GM12878 (cell line): Measurements from ENCODE around the gene AATF. TPM values are rescaled to one million over a fixed set of nuclear protein-coding genes. Genes with fewer than 3 reads are reported as not detected.

ENCODE experiments used
- ATAC-seq: fragments of 200-7000 bp; cut with Tn5 transposase; 3 replicates; pipeline ENCODE4 v1.9.1; 2020; ENCODE audit warnings: mild to moderate bottlenecking, moderate library complexity
- BruUV-seq: library from RNA; stranded (reverse); fragments of 400-500 nt; replicated peaks from 2 replicates; lab custom pipeline; 2021; lab: Mats Ljungman, UMichigan
- CTCF ChIA-PET: fragments of 300-600 bp; sonication (Branson Sonifier 250); formaldehyde crosslinking; extraction: SDS; loops from one replicate; lab custom pipeline; 2021; ENCODE audit warnings: inconsistent platforms; lab: Yijun Ruan, JAX
- POLR2A ChIA-PET: fragments of 350-600 bp; formaldehyde crosslinking; extraction: SDS; loops from one replicate; lab custom pipeline; 2021; ENCODE audit warnings: inconsistent platforms; lab: Charles Lee
- RAD21 ChIA-PET: fragments of 300-600 bp; sonication (Branson Sonifier 250); formaldehyde crosslinking; loops from one replicate; lab custom pipeline; 2023; ENCODE audit warnings: antibody characterized with exemption; ENCODE audit not compliant: unreplicated experiment; lab: Charles Lee
- SMC1A ChIA-PET: fragments of 300-600 bp; sonication (Branson Sonifier 250); formaldehyde crosslinking; loops from one replicate; lab custom pipeline; 2023; ENCODE audit not compliant: unreplicated experiment, uncharacterized antibody; lab: Charles Lee
- DNase-seq: peaks from one replicate; pipeline ENCODE4 v3.0.0-alpha.2; 2011; ENCODE audit warnings: low read depth, low spot score
- FAIRE-seq: peaks from 3 replicates; lab custom pipeline; 2011; peaks lifted over from hg19 to GRCh38; lab: Jason Lieb, UNC
- H2AFZ ChIP-seq: 2 replicates; pipeline ENCODE4 v1.6.0; 2011; ENCODE audit warnings: low read depth, low read length, control low read depth; ENCODE audit not compliant: control insufficient read depth
- H3K27ac ChIP-seq: 2 replicates; pipeline ENCODE4 v1.5.1; 2011; ENCODE audit warnings: control low read depth; ENCODE audit not compliant: control insufficient read depth, insufficient read depth
- H3K27me3 ChIP-seq, 2 experiments: replicated peaks in 1 of 2; 2 replicates each; pipeline versions ENCODE4 v1.6.0 to v1.6.1; 2011; ENCODE audit warnings: low read length in 1 of 2; ENCODE audit not compliant: control insufficient read depth in 2 of 2, insufficient read depth in 2 of 2
- H3K36me3 ChIP-seq, 2 experiments: 2 replicates each; pipeline ENCODE4 v1.5.1; 2011; ENCODE audit warnings: low read length in 1 of 2; ENCODE audit not compliant: control insufficient read depth in 2 of 2, insufficient read depth in 2 of 2
- H3K4me1 ChIP-seq: 2 replicates; pipeline ENCODE4 v1.6.1; 2011; ENCODE audit warnings: mild to moderate bottlenecking, low read length, moderate library complexity, mixed read lengths; ENCODE audit not compliant: control insufficient read depth, insufficient read depth
- H3K4me2 ChIP-seq: 2 replicates; pipeline ENCODE4 v1.6.0; 2011; ENCODE audit warnings: control low read depth; ENCODE audit not compliant: control insufficient read depth, insufficient read depth
- H3K4me3 ChIP-seq: fragments of 200-600 bp; sonication (generic); 2 replicates; pipeline ENCODE4 v1.5.1; 2016
- H3K79me2 ChIP-seq: 2 replicates; pipeline ENCODE4 v1.6.0; 2011; ENCODE audit warnings: low read length; ENCODE audit not compliant: control insufficient read depth, insufficient read depth
- H3K9ac ChIP-seq: 2 replicates; pipeline ENCODE4 v1.8.0; 2011; ENCODE audit warnings: low read length, control low read depth, mixed read lengths; ENCODE audit not compliant: control insufficient read depth, insufficient read depth
- H3K9me3 ChIP-seq: replicated peaks from 3 replicates; pipeline ENCODE4 v1.5.1; 2011; ENCODE audit warnings: mild to moderate bottlenecking, low read length; ENCODE audit not compliant: control insufficient read depth, insufficient read depth
- H4K20me1 ChIP-seq: 2 replicates; pipeline ENCODE4 v1.6.0; 2011; ENCODE audit not compliant: control insufficient read depth, insufficient read depth
- ETV6 ChIP-seq, 2 experiments: fragments of 450-650 bp in 1 of 2; IDR thresholded peaks in 1 of 2; conservative IDR thresholded peaks in 1 of 2; 2 replicates each; pipeline ENCODE4 v1.6.1; 2014; ENCODE audit warnings: antibody characterized with exemption in 1 of 2, borderline replicate concordance in 1 of 2, low read depth in 1 of 2, mild to moderate bottlenecking in 1 of 2, moderate library complexity in 1 of 2
- GATAD2B ChIP-seq: fragments of 450-650 bp; conservative IDR thresholded peaks from 2 replicates; pipeline ENCODE4 v1.6.1; 2017; ENCODE audit warnings: low read depth, mild to moderate bottlenecking, moderate library complexity
- HDGF ChIP-seq: fragments of 450-650 bp; IDR thresholded peaks from 2 replicates; pipeline ENCODE4 v1.6.1; 2016; ENCODE audit warnings: antibody characterized with exemption
- IRF4 ChIP-seq: IDR thresholded peaks from 2 replicates; pipeline ENCODE4 v1.6.1; 2011; ENCODE audit warnings: low read depth, low read length
- MTA2 ChIP-seq: fragments of 450-650 bp; IDR thresholded peaks from 2 replicates; pipeline ENCODE4 v1.6.1; 2016; ENCODE audit warnings: low read depth, mild to moderate bottlenecking, moderate library complexity
- RB1 ChIP-seq: fragments of 450-650 bp; formaldehyde crosslinking; IDR thresholded peaks from 2 replicates; pipeline ENCODE4 v1.6.1; 2017; ENCODE audit warnings: mild to moderate bottlenecking, borderline replicate concordance
- SMC3 ChIP-seq: IDR thresholded peaks from 2 replicates; pipeline ENCODE4 v1.6.1; 2011; ENCODE audit warnings: low read length, improper control_type of control experiment, borderline replicate concordance
- WGBS: methylation state at CpG from one replicate; pipeline ENCODE4 v1.1.6; 2016; ENCODE audit warnings: low lambda C conversion rate; ENCODE audit not compliant: insufficient replicate concordance, insufficient coverage; ENCODE audit errors: missing lambda C conversion rate; 5-methylcytosine and 5-hydroxymethylcytosine counted together
- in situ Hi-C: fragments of 300-500 bp; cut with MboI; formaldehyde crosslinking; loops from 9 replicates; pipeline ENCODE4 v1.14.3; 2018; ENCODE audit warnings: mixed read lengths
- intact Hi-C: fragments of 100-400 bp; cut with micrococcal nuclease; formaldehyde crosslinking; loops from one replicate; pipeline ENCODE4 v1.14.2; 2022; ENCODE audit not compliant: unreplicated experiment
- polyA plus RNA-seq, 11 experiments: library from polyadenylated mRNA; depleted of rRNA in 4 of 11; unstranded in 6 of 11; stranded (reverse) in 5 of 11; fragments of >200 nt; fragmentation: Nextera tagmentation in 4 of 11; fragmentation: Illumina TruSeq in 1 of 11; extraction: Ambion mirVana in 4 of 11; extraction: Trizol in 1 of 11; gene quantifications; 1 replicate in 1 of 11; 2 replicates in 10 of 11; pipeline versions ENCODE4 v1.2.1 to v1.2.3, GENCODE V29; 2011 to 2016; ENCODE audit warnings: inconsistent platforms in 2 of 11, missing spikeins in 2 of 11, low read depth in 1 of 11
- total RNA-seq, 4 experiments: library from RNA; depleted of rRNA in 3 of 4; stranded (reverse); fragments of >200 nt in 3 of 4; fragmentation: Illumina TruSeq in 1 of 4; extraction: Trizol in 1 of 4; gene quantifications; 2 replicates each; pipeline versions ENCODE4 v1.2.1 to v1.2.3, GENCODE V29; 2013 to 2021
- TF ChIP-seq, protein P1 (sequence below): fragments of 450-650 bp; formaldehyde crosslinking; IDR thresholded peaks from 2 replicates; pipeline ENCODE4 v1.4.0; 2020; ENCODE audit warnings: mild to moderate bottlenecking, moderate library complexity
- TF ChIP-seq, protein P2 (sequence below): IDR thresholded peaks from 2 replicates; pipeline ENCODE4 v1.6.1; 2011; ENCODE audit warnings: low read depth, low read length, improper control_type of control experiment, borderline replicate concordance
- TF ChIP-seq, protein P3 (sequence below): IDR thresholded peaks from 2 replicates; pipeline ENCODE4 v1.6.1; 2012; ENCODE audit warnings: low read depth, low read length, improper control_type of control experiment
- TF ChIP-seq, protein P4 (sequence below): fragments of 450-650 bp; IDR thresholded peaks from 2 replicates; pipeline ENCODE4 v1.6.1; 2018; ENCODE audit warnings: borderline replicate concordance, mild to moderate bottlenecking; ENCODE audit not compliant: partially characterized antibody

AATF gene
- total and polyA plus RNA-seq, 10 of the 15 experiments (the other 5 are each of a cell fraction or from before 2014, with no cell fraction given), result 36.8 to 110 (median 77.9) TPM

DNA sequence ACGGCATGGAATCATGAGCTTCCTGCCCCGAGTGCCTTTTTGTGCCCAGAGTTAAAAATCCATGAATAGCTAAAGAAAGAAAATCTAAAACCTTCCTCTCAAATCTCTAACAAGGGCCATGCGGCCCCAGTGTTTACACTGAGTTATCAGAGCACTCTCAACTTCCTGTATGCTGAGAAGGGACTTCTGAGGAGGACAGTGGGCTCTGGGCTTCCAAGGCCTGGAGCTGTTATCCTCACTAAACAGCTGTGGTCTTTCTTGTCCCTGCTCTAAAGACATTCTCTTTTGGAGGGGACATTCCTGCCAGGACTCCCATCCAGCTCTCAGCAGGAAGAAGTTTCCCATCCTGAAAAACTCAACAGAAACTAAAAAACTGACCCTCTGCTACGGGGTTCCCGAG is 135.6 kb downstream of the AATF start (continued):
- TF ChIP-seq, protein P1, sequence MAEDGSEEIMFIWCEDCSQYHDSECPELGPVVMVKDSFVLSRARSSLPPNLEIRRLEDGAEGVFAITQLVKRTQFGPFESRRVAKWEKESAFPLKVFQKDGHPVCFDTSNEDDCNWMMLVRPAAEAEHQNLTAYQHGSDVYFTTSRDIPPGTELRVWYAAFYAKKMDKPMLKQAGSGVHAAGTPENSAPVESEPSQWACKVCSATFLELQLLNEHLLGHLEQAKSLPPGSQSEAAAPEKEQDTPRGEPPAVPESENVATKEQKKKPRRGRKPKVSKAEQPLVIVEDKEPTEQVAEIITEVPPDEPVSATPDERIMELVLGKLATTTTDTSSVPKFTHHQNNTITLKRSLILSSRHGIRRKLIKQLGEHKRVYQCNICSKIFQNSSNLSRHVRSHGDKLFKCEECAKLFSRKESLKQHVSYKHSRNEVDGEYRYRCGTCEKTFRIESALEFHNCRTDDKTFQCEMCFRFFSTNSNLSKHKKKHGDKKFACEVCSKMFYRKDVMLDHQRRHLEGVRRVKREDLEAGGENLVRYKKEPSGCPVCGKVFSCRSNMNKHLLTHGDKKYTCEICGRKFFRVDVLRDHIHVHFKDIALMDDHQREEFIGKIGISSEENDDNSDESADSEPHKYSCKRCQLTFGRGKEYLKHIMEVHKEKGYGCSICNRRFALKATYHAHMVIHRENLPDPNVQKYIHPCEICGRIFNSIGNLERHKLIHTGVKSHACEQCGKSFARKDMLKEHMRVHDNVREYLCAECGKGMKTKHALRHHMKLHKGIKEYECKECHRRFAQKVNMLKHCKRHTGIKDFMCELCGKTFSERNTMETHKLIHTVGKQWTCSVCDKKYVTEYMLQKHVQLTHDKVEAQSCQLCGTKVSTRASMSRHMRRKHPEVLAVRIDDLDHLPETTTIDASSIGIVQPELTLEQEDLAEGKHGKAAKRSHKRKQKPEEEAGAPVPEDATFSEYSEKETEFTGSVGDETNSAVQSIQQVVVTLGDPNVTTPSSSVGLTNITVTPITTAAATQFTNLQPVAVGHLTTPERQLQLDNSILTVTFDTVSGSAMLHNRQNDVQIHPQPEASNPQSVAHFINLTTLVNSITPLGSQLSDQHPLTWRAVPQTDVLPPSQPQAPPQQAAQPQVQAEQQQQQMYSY (CRISPR knock-in tag), result no peak
- no peak for TF ChIP-seq HDGF

DNA sequence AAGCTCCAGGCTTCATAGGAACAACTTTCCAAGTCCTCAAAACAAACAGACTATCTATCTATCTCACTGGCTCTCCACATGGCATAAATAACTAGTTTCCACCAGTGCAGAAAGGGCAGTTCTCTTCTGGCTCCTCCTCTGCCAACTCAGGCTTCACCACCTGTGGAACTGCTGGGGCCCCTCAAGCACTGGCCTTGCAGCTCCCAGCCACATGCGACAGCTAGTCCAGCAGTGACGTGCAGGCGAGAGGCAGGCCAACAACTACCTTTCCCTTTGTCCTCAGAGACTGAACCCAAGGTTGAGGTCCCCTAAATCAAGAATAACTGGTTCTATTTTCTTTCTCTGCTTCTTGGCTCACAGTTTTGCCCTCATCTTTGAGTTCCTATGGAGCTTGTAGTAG is 137.6 kb downstream of the AATF start:
- ATAC-seq, result no peak
- Histone ChIP-seq H3K36me3 (peaks cover 10 to 12% of the 10 kb centered on the region in 2 experiments; a peak in 2 of 4 replicates), H3K27ac (no peak overlapping the region), H3K9me3 (no peaks in the 10 kb centered on the region), H3K4me2 (no peak overlapping the region), H3K4me1 (peaks cover 9% of the 10 kb centered on the region), H3K27me3 (no peaks in the 10 kb centered on the region), H3K4me3 (no peak overlapping the region), H3K79me2 (no peaks in the 10 kb centered on the region), H3K9ac (no peak overlapping the region), H2AFZ (no peak overlapping the region), H4K20me1 (no peaks in the 10 kb centered on the region)
- CTCF ChIA-PET, result interaction anchor here (0.9 to 1.5 kb wide), 2 partner anchors 12 to 38 kb away, joined by 3 to 5 read pairs; no protein-coding TSS in a partner anchor
- in situ Hi-C loops, result no loop called here
- FAIRE-seq, result no peak
- 97% methylated on average over 3 of the region's 3 CpGs for WGBS
- SMC1A ChIA-PET, result no interaction called here
- no TSS peak for BruUV-seq
- intact Hi-C loops, result no loop called here
- DNase-seq, result no peak
- TF ChIP-seq, protein P2, sequence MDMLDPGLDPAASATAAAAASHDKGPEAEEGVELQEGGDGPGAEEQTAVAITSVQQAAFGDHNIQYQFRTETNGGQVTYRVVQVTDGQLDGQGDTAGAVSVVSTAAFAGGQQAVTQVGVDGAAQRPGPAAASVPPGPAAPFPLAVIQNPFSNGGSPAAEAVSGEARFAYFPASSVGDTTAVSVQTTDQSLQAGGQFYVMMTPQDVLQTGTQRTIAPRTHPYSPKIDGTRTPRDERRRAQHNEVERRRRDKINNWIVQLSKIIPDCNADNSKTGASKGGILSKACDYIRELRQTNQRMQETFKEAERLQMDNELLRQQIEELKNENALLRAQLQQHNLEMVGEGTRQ, result no peak
- TF ChIP-seq, protein P3, sequence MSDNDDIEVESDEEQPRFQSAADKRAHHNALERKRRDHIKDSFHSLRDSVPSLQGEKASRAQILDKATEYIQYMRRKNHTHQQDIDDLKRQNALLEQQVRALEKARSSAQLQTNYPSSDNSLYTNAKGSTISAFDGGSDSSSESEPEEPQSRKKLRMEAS, result no peak
- TF ChIP-seq RB1 (no peak), HDGF (no peak), SMC3 (no peak), IRF4 (no peak), MTA2 (no peak), ETV6 (conservative IDR thresholded peaks at IDR 0.05 in 1 of 2, IDR thresholded peaks at IDR 0.05 in 1 of 2; ENCODE audit: borderline replicate concordance in 1 of 2, low read depth in 1 of 2) (no peak), GATAD2B (no peak)
- TF ChIP-seq, protein P4, sequence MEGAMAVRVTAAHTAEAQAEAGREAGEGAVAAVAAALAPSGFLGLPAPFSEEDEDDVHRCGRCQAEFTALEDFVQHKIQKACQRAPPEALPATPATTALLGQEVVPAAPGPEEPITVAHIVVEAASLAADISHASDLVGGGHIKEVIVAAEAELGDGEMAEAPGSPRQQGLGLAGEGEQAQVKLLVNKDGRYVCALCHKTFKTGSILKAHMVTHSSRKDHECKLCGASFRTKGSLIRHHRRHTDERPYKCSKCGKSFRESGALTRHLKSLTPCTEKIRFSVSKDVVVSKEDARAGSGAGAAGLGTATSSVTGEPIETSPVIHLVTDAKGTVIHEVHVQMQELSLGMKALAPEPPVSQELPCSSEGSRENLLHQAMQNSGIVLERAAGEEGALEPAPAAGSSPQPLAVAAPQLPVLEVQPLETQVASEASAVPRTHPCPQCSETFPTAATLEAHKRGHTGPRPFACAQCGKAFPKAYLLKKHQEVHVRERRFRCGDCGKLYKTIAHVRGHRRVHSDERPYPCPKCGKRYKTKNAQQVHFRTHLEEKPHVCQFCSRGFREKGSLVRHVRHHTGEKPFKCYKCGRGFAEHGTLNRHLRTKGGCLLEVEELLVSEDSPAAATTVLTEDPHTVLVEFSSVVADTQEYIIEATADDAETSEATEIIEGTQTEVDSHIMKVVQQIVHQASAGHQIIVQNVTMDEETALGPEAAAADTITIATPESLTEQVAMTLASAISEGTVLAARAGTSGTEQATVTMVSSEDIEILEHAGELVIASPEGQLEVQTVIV, result no peak
- RAD21 ChIA-PET, result no interaction called here
- POLR2A ChIA-PET, result no interaction called here
